ENCODE results near the gene NGF.
"Not testable (repeated sequence)": the region's sequence is repeated elsewhere in the genome, so short reads cannot be mapped to it uniquely, and the experiment has no call there.

NGF gene

DNA sequence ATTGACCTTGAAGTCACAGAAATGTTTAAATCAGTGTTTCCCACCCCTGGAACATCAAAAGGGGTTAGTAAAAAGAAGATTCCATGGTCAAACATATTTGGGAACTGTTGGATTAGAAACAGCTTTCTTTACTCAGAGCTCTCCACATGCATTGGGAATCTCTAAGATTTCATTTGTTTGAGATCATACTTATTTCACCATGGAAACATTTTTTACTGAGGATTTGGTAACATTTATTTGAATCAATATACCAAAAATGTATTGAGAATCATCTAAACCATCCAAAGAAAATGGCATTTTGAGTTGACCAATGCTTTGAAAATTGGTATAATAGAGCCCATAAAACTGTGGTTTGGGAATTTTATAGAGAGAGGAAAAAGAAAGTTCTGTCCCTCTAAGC lies 25.3 kb downstream of the NGF start:
- DNase-seq (ENCODE audit: extremely low read depth, low read depth): no peak
- H3K4me3 ChIP-seq (replicated peaks; ENCODE audit: low read depth, low read length): no peak overlapping the region
- TF ChIP-seq, protein P1, sequence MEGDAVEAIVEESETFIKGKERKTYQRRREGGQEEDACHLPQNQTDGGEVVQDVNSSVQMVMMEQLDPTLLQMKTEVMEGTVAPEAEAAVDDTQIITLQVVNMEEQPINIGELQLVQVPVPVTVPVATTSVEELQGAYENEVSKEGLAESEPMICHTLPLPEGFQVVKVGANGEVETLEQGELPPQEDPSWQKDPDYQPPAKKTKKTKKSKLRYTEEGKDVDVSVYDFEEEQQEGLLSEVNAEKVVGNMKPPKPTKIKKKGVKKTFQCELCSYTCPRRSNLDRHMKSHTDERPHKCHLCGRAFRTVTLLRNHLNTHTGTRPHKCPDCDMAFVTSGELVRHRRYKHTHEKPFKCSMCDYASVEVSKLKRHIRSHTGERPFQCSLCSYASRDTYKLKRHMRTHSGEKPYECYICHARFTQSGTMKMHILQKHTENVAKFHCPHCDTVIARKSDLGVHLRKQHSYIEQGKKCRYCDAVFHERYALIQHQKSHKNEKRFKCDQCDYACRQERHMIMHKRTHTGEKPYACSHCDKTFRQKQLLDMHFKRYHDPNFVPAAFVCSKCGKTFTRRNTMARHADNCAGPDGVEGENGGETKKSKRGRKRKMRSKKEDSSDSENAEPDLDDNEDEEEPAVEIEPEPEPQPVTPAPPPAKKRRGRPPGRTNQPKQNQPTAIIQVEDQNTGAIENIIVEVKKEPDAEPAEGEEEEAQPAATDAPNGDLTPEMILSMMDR (IDR thresholded peaks at IDR 0.05; ENCODE audit: low read depth, low read length, missing control alignments): no peak

- no peak overlapping the region for H3K4me3 ChIP-seq (replicated peaks; ENCODE audit: low read depth, low read length)
- TF ChIP-seq, protein P1 (IDR thresholded peaks at IDR 0.05; ENCODE audit: low read depth, low read length, missing control alignments): no peak
- no peak for DNase-seq (ENCODE audit: extremely low read depth, low read depth)
Observed at GRCh38 chr1:115311474-115311989, 26.5 kb downstream of the NGF start.

- no peak overlapping the region for H3K4me3 ChIP-seq (replicated peaks; ENCODE audit: low read depth, low read length)
- TF ChIP-seq, protein P1 (IDR thresholded peaks at IDR 0.05; ENCODE audit: low read depth, low read length, missing control alignments): no peak
Observed at GRCh38 chr1:115310581-115311473, 27.2 kb downstream of the NGF start.

GRCh38 chr1:115309504-115309903 lies 28.5 kb downstream of the NGF start:
- not testable (repeated sequence) for DNase-seq (ENCODE audit: extremely low read depth, low read depth); H3K4me3 ChIP-seq (replicated peaks; ENCODE audit: low read depth, low read length)

More at GRCh38 chr1:115310581-115311473, 27.2 kb downstream of the NGF start:
- no peak for DNase-seq (ENCODE audit: extremely low read depth, low read depth)

- DNase-seq (ENCODE audit: extremely low read depth, low read depth): no peak
- TF ChIP-seq, protein P1 (IDR thresholded peaks at IDR 0.05; ENCODE audit: low read depth, low read length, missing control alignments): no peak
- H3K4me3 ChIP-seq (replicated peaks; ENCODE audit: low read depth, low read length): no peak overlapping the region
Observed at GRCh38 chr1:115308969-115309368, 29.1 kb downstream of the NGF start.

DNA sequence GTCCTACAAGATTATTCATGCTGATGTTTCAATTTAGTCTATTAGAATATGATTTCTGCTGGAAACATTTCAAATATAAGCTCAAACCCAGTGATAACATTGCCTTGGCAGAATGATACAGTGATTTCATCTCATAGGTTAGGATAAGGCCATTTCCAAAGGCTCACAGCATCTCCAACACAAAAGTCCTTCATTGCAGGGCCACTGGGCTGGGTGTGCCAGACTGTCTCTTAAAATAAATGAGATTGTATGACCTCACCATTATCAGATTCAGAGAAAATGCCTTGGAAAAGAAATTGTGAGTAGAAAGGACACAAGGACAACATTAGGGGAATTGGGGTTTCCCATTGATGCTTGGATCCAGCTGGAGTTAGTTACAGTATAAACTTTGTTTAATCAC lies 30.4 kb downstream of the NGF start:
- no peak overlapping the region for H3K4me3 ChIP-seq (replicated peaks; ENCODE audit: low read depth, low read length)
- TF ChIP-seq, protein P1 (IDR thresholded peaks at IDR 0.05; ENCODE audit: low read depth, low read length, missing control alignments): no peak
- no peak for DNase-seq (ENCODE audit: extremely low read depth, low read depth)

DNA sequence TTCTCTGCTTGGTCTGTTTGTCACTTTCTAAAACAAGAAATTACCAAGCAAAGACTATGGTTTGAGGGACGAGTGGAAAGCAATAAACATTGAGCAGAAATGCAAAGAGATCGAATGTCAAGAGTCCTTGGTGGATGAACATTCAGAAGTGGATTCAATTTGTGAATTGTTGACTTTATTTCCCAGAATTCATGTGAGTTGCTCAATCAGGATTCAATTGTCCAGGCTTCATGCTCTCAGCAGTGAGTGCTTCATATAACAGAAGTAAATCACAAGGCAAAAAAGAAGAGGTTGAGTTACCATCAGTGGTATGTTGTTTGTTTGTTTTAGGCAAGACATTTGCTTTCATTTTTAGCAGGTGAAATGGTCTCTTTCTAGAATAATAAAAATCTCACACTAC lies 31.9 kb downstream of the NGF start:
- no peak overlapping the region for H3K4me3 ChIP-seq (replicated peaks; ENCODE audit: low read depth, low read length)
- no peak for DNase-seq (ENCODE audit: extremely low read depth, low read depth)
- TF ChIP-seq, protein P1 (IDR thresholded peaks at IDR 0.05; ENCODE audit: low read depth, low read length, missing control alignments): no peak

All from HFF-Myc (cell line).